Measurements from ENCODE around the gene GPR35. TPM values are rescaled to one million over a fixed set of nuclear protein-coding genes. Genes with fewer than 3 reads are reported as not detected.
"Not testable (repeated sequence)": the region's sequence is repeated elsewhere in the genome, so short reads cannot be mapped to it uniquely, and the experiment has no call there.

The GPR35 gene
- total RNA-seq, 1 donor from 2014 or later: 24.9 TPM

- intact Hi-C loops (cut with micrococcal nuclease): no loop called here
- DNase-seq (ENCODE audit: low spot score): no peak
- Mint-ChIP-seq H3K9me3 (no peaks in the 10 kb centered on the region), H3K27ac (no peak overlapping the region), H3K36me3 (ENCODE audit: low read depth) (no peaks in the 10 kb centered on the region), H3K4me3 (ENCODE audit: low read depth) (no peak overlapping the region), H3K4me1 (ENCODE audit: low read depth) (peaks cover 10% of the 10 kb centered on the region), H3K27me3 (ENCODE audit: low read depth) (peaks cover 49% of the 10 kb centered on the region)
These were observed 30.9 kb downstream of the GPR35 start for GRCh38 chr2:240655931-240656886.

GRCh38 chr2:240659883-240660282 lies 34.6 kb downstream of the GPR35 start:
- H3K27ac Mint-ChIP-seq; DNase-seq (ENCODE audit: low spot score); intact Hi-C loops (cut with micrococcal nuclease); H3K36me3 Mint-ChIP-seq (ENCODE audit: low read depth); H3K9me3 Mint-ChIP-seq; H3K4me1 Mint-ChIP-seq (ENCODE audit: low read depth); H3K4me3 Mint-ChIP-seq (ENCODE audit: low read depth): not testable (repeated sequence)
- peaks cover 46% of the 10 kb centered on the region for H3K27me3 Mint-ChIP-seq (ENCODE audit: low read depth)

GRCh38 chr2:240662681-240663080 lies 37.4 kb downstream of the GPR35 start:
- no peaks in the 10 kb centered on the region for H3K4me1 Mint-ChIP-seq (ENCODE audit: low read depth)
- peaks cover 54% of the 10 kb centered on the region for H3K27me3 Mint-ChIP-seq (ENCODE audit: low read depth)
- no peak overlapping the region for H3K27ac Mint-ChIP-seq
- intact Hi-C loops (cut with micrococcal nuclease): no loop called here
- H3K4me3 Mint-ChIP-seq (ENCODE audit: low read depth): no peak overlapping the region
- no peak for DNase-seq (ENCODE audit: low spot score)
- H3K9me3 Mint-ChIP-seq: peaks cover 9% of the 10 kb centered on the region
- H3K36me3 Mint-ChIP-seq (ENCODE audit: low read depth): no peaks in the 10 kb centered on the region

GRCh38 chr2:240663546-240664190 lies 38.4 kb downstream of the GPR35 start:
- Mint-ChIP-seq H3K4me1 (ENCODE audit: low read depth) (no peaks in the 10 kb centered on the region), H3K9me3 (peaks cover 9% of the 10 kb centered on the region), H3K27me3 (ENCODE audit: low read depth) (peaks cover 58% of the 10 kb centered on the region), H3K4me3 (ENCODE audit: low read depth) (no peak overlapping the region), H3K27ac (no peak overlapping the region), H3K36me3 (ENCODE audit: low read depth) (no peaks in the 10 kb centered on the region)
- DNase-seq (ENCODE audit: low spot score): no peak
- intact Hi-C loops (cut with micrococcal nuclease): no loop called here

GRCh38 chr2:240664622-240665021 lies 39.3 kb downstream of the GPR35 start:
- Mint-ChIP-seq H3K4me1 (ENCODE audit: low read depth) (no peaks in the 10 kb centered on the region), H3K4me3 (ENCODE audit: low read depth) (no peak overlapping the region), H3K36me3 (ENCODE audit: low read depth) (no peaks in the 10 kb centered on the region), H3K27me3 (ENCODE audit: low read depth) (peaks cover 51% of the 10 kb centered on the region), H3K27ac (no peak overlapping the region), H3K9me3 (peaks cover 9% of the 10 kb centered on the region)
- DNase-seq (ENCODE audit: low spot score): no peak
- intact Hi-C loops (cut with micrococcal nuclease): no loop called here

GRCh38 chr2:240670402-240670801 lies 45.1 kb downstream of the GPR35 start:
- no peaks in the 10 kb centered on the region for H3K4me1 Mint-ChIP-seq (ENCODE audit: low read depth)
- intact Hi-C loops (cut with micrococcal nuclease): no loop called here
- no peak overlapping the region for H3K27ac Mint-ChIP-seq
- peaks cover 60% of the 10 kb centered on the region for H3K27me3 Mint-ChIP-seq (ENCODE audit: low read depth)
- no peaks in the 10 kb centered on the region for H3K9me3 Mint-ChIP-seq
- H3K36me3 Mint-ChIP-seq (ENCODE audit: low read depth): no peaks in the 10 kb centered on the region
- no peak for DNase-seq (ENCODE audit: low spot score)
- no peak overlapping the region for H3K4me3 Mint-ChIP-seq (ENCODE audit: low read depth)

- H3K27ac Mint-ChIP-seq: no peak overlapping the region
- peaks cover 56% of the 10 kb centered on the region for H3K27me3 Mint-ChIP-seq (ENCODE audit: low read depth)
These were observed 45.7 kb downstream of the GPR35 start for GRCh38 chr2:240670950-240671349.

GRCh38 chr2:240672076-240672700 lies 46.9 kb downstream of the GPR35 start:
- no peaks in the 10 kb centered on the region for H3K36me3 Mint-ChIP-seq (ENCODE audit: low read depth)
- intact Hi-C loops (cut with micrococcal nuclease): no loop called here
- H3K27me3 Mint-ChIP-seq (ENCODE audit: low read depth): peaks cover 45% of the 10 kb centered on the region

More at GRCh38 chr2:240670950-240671349, 45.7 kb downstream of the GPR35 start:
- intact Hi-C loops (cut with micrococcal nuclease): no loop called here
- Mint-ChIP-seq H3K4me3 (ENCODE audit: low read depth) (no peak overlapping the region), H3K9me3 (no peaks in the 10 kb centered on the region), H3K36me3 (ENCODE audit: low read depth) (no peaks in the 10 kb centered on the region), H3K4me1 (ENCODE audit: low read depth) (no peaks in the 10 kb centered on the region)
- no peak for DNase-seq (ENCODE audit: low spot score)

GRCh38 chr2:240672701-240673190 lies 47.5 kb downstream of the GPR35 start:
- Mint-ChIP-seq H3K9me3 (no peaks in the 10 kb centered on the region), H3K36me3 (ENCODE audit: low read depth) (no peaks in the 10 kb centered on the region), H3K27me3 (ENCODE audit: low read depth) (peaks cover 40% of the 10 kb centered on the region), H3K4me3 (ENCODE audit: low read depth) (no peak overlapping the region), H3K4me1 (ENCODE audit: low read depth) (no peaks in the 10 kb centered on the region), H3K27ac (no peak overlapping the region)
- DNase-seq (ENCODE audit: low spot score): no peak
- intact Hi-C loops (cut with micrococcal nuclease): no loop called here

More at GRCh38 chr2:240672076-240672700, 46.9 kb downstream of the GPR35 start:
- DNase-seq (ENCODE audit: low spot score): no peak
- Mint-ChIP-seq H3K9me3 (no peaks in the 10 kb centered on the region), H3K27ac (no peak overlapping the region), H3K4me3 (ENCODE audit: low read depth) (no peak overlapping the region), H3K4me1 (ENCODE audit: low read depth) (no peaks in the 10 kb centered on the region)

GRCh38 chr2:240674461-240675184 lies 49.3 kb downstream of the GPR35 start:
- H3K36me3 Mint-ChIP-seq (ENCODE audit: low read depth); H3K4me3 Mint-ChIP-seq (ENCODE audit: low read depth); H3K4me1 Mint-ChIP-seq (ENCODE audit: low read depth); H3K9me3 Mint-ChIP-seq; H3K27ac Mint-ChIP-seq; intact Hi-C loops (cut with micrococcal nuclease); DNase-seq (ENCODE audit: low spot score): not testable (repeated sequence)
- H3K27me3 Mint-ChIP-seq (ENCODE audit: low read depth): peaks cover 30% of the 10 kb centered on the region

- DNase-seq (ENCODE audit: low spot score); H3K27ac Mint-ChIP-seq; H3K9me3 Mint-ChIP-seq; intact Hi-C loops (cut with micrococcal nuclease); H3K4me3 Mint-ChIP-seq (ENCODE audit: low read depth); H3K4me1 Mint-ChIP-seq (ENCODE audit: low read depth); H3K36me3 Mint-ChIP-seq (ENCODE audit: low read depth): not testable (repeated sequence)
- peaks cover 24% of the 10 kb centered on the region for H3K27me3 Mint-ChIP-seq (ENCODE audit: low read depth)
These were observed 50.1 kb downstream of the GPR35 start for GRCh38 chr2:240675345-240675744.

- H3K4me1 Mint-ChIP-seq (ENCODE audit: low read depth); H3K36me3 Mint-ChIP-seq (ENCODE audit: low read depth); H3K27ac Mint-ChIP-seq; H3K4me3 Mint-ChIP-seq (ENCODE audit: low read depth); H3K27me3 Mint-ChIP-seq (ENCODE audit: low read depth); DNase-seq (ENCODE audit: low spot score); intact Hi-C loops (cut with micrococcal nuclease); H3K9me3 Mint-ChIP-seq: not testable (repeated sequence)
These were observed 52.8 kb downstream of the GPR35 start for GRCh38 chr2:240678043-240678442.
